Keratinocyte (primary cell): ENCODE results near the gene DACT1.

Experiments used
- EZH2 ChIP-seq: IDR thresholded peaks from one replicate; pipeline ENCODE4 v1.6.1; 2012; ENCODE audit warnings: inconsistent platforms, mild to moderate bottlenecking, low read length, moderate library complexity
- TF ChIP-seq, protein P1 (sequence below), 3 experiments: IDR thresholded peaks in 1 of 3; conservative IDR thresholded peaks in 1 of 3; optimal IDR thresholded peaks in 1 of 3; 2 replicates in 2 of 3; 3 replicates in 1 of 3; pipeline versions ENCODE3 to v1.5.1; 2011; ENCODE audit warnings: low read length in 3 of 3, mild to moderate bottlenecking in 3 of 3, moderate library complexity in 2 of 3, control low read depth in 1 of 3, inconsistent platforms in 1 of 3; ENCODE audit not compliant: insufficient read depth in 2 of 3; ENCODE audit errors: extremely low read depth in 1 of 3

- TF ChIP-seq, protein P1, sequence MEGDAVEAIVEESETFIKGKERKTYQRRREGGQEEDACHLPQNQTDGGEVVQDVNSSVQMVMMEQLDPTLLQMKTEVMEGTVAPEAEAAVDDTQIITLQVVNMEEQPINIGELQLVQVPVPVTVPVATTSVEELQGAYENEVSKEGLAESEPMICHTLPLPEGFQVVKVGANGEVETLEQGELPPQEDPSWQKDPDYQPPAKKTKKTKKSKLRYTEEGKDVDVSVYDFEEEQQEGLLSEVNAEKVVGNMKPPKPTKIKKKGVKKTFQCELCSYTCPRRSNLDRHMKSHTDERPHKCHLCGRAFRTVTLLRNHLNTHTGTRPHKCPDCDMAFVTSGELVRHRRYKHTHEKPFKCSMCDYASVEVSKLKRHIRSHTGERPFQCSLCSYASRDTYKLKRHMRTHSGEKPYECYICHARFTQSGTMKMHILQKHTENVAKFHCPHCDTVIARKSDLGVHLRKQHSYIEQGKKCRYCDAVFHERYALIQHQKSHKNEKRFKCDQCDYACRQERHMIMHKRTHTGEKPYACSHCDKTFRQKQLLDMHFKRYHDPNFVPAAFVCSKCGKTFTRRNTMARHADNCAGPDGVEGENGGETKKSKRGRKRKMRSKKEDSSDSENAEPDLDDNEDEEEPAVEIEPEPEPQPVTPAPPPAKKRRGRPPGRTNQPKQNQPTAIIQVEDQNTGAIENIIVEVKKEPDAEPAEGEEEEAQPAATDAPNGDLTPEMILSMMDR (optimal IDR thresholded peaks at IDR 0.05 in 1 of 3, IDR thresholded peaks at IDR 0.05 in 1 of 3, conservative IDR thresholded peaks at IDR 0.05 in 1 of 3; ENCODE audit: extremely low read depth in 1 of 3, insufficient read depth in 2 of 3, low read length in 3 of 3), result no peak
- no peak for TF ChIP-seq EZH2
These were observed 55.3 kb downstream of the DACT1 start for GRCh38 chr14:58693048-58693447.
